H7 (cell line): ENCODE data around the gene KCTD15. TPM values are rescaled to one million over a fixed set of nuclear protein-coding genes. Genes with fewer than 3 reads are reported as not detected.

Experiments
- DNase-seq: peaks from one replicate; pipeline ENCODE4 v3.0.0; 2012
- H3K27me3 ChIP-seq: 2 replicates; pipeline ENCODE4 v1.6.0; 2011; ENCODE audit warnings: mild to moderate bottlenecking, low read length; ENCODE audit not compliant: control insufficient read depth, insufficient read depth
- H3K36me3 ChIP-seq: replicated peaks from 2 replicates; pipeline ENCODE4 v1.5.1; 2011; ENCODE audit warnings: low read length; ENCODE audit not compliant: control insufficient read depth, insufficient read depth
- H3K4me3 ChIP-seq: 2 replicates; pipeline ENCODE4 v1.5.1; 2011; ENCODE audit warnings: low read depth, mild to moderate bottlenecking, control low read depth, low read length, moderate library complexity; ENCODE audit not compliant: insufficient read depth
- total RNA-seq: library from RNA; depleted of rRNA; stranded (reverse); fragments of >200 nt; shearing (Covaris generic); gene quantifications from 2 replicates; pipeline ENCODE4 v1.2.3, GENCODE V29; 2014; rRNA removed

Gene KCTD15
- total RNA-seq, 1 experiment from 2014 or later, result 47.4 TPM

- no peaks in the 10 kb centered on the region for H3K27me3 ChIP-seq
Measured at GRCh38 chr19:33863436-33863835, 66.8 kb downstream of the KCTD15 start.

GRCh38 chr19:33864311-33864850, 67.7 kb downstream of the KCTD15 start:
- Histone ChIP-seq H3K4me3 (no peak overlapping the region), H3K36me3 (no peaks in the 10 kb centered on the region), H3K27me3 (no peaks in the 10 kb centered on the region)
- no peak for DNase-seq

More at GRCh38 chr19:33863436-33863835, 66.8 kb downstream of the KCTD15 start:
- no peak for DNase-seq
- H3K4me3 ChIP-seq, result no peak overlapping the region
- H3K36me3 ChIP-seq, result no peaks in the 10 kb centered on the region

DNA sequence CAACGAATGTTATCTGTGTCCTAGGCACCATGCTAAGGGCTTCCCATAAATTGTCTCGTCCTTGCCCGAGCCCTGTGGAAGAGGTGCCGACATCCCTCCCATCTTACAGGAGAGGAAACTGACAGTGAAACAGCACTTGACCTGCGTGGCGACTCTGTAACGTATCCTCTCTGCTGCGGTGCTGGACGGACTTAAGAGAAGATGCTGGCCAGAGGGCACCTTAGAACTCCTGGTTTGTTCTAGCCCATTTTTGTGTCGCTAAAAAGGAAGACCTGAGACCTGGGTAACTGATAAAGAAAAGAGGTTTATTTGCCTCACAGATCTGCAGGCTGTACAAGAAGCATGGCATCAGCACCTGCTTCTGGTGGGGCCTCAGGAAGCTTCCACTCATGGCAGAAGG, 68.6 kb downstream of the KCTD15 start:
- H3K27me3 ChIP-seq, result no peaks in the 10 kb centered on the region
- H3K4me3 ChIP-seq, result no peak overlapping the region
- no peaks in the 10 kb centered on the region for H3K36me3 ChIP-seq
- DNase-seq, result no peak

Other genes starting within 250 kb of the KCTD15 start
- gene CHST8, start 174.9 kb upstream of the KCTD15 start, total RNA-seq, result 27.0 and 39.4 TPM in 2 replicates